ENCODE measurements around the gene STAM2.
"Not testable (repeated sequence)": the region's sequence is repeated elsewhere in the genome, so short reads cannot be mapped to it uniquely, and the experiment has no call there.

Gene STAM2

DNA sequence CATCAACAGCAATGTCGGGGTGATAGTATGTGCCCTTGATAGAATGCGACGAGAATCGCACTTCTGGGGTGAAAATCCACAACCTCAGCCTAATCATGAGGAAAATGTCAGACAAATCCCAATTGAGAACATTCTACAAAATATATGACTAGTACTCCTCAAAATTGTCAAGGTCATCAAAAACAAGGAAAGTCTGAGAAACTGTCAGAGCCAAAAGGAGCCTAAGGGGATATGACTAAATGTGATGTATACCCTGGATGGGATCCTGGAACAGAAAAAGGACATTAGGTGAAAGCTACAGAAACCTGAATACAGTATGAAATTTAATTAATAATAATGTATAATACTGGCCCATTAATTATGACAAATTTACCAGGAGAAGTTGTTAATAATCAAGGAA, 69.1 kb downstream of the STAM2 start:
- no peak for DNase-seq (ENCODE audit: low spot score)

DNA sequence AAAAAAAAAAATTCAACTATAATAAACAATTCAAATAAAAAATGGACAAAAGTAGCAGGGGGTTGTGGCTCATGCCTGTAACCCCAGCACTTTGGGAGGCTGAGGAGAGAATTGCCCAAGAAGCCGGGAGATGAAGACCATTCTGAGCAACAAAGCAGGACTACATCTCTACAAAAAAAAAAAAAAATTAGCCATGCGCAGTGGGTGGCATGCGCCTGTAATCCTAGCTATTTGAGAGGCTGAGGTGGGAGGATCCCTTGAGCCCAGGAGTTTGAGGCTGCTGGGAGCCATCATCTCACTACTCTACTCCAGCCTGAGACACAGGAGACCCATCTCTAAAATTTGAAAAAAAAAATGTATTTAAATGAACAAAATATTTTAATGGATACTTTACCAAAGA, 72.3 kb downstream of the STAM2 start:
- no peak for DNase-seq (ENCODE audit: low spot score)

GRCh38 chr2:152100961-152101360, 74.6 kb downstream of the STAM2 start:
- DNase-seq (ENCODE audit: low spot score) = no peak

DNA sequence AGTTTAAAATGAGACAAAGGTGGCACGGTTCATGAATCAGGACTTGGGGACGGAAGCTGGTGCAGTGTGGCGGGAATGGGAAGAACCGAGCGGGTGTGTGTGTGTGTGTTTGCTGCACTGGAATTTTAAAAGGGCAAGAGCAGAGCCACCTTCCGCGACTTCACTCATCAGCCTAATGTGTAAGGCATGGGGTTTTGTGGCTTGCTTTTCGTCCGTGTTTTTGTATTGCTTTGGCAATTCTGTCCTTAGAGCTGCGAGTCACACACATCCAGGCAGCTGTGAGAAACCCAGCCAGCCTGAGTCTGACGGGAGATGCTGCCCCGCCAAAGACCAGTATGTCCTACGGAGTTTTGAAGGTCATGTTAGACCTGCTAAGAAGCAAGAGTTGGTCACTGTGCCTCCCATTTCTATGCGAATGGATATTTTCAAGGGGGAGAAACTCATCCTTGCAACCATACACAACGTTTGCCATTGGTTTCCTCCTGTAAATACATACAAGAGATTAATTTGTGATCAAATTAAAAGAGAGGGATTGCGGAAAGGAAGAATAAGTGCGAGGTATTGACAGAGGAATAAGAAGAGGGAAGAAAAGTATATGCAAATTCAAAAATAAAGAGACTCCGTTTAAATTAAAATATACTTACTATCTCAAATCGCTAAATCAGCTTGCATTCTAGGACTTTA, 76.1 kb downstream of the STAM2 start:
- peak; percentile 49 for DNase-seq (ENCODE audit: low spot score)

DNA sequence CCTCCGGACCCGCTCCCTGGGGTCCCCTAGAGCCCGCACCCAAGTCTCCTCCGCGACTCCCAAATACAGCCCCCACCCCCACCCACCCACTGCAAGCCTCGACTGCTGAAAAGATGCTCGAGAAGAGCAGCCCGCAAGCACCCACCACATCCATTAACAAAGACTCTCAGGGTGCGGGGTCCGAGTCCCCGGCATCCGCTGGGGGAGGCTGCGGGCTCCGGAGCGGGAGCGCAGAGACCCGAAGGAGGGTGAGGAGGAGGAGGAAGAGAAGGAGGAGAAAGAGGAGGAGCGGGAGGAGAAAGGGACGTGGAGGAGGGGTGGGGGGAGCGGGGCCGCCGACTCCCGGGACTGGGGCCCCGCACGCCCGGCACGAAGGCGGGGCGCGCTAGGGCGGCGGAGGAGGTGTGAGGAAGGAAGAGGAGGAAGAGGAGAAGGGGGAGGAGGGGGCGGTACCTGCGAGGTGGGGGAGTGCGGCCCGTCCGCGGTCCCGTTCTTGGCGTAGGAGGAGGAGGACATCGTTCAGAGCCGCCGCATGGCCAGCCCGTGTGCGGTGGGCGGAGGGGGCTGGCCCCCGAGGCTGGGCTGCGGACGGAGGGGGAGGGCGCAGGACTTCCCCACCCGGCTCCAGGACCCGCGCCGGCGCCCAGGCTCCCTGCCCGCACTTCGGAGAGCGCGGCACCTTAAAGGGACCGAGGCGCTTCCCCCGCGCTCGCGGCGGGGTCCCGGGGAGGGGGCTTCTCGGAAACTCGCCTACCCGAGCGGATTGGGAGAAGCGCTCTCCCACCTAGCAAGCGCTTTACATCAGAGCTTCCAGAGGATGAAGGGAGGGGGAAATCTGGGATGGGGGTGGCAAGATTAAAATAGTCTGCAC, 76.8 kb downstream of the STAM2 start, which contains the start of gene CACNB4:
Gene CACNB4, minus strand, starts transcription at position 549 of the 871 bp plus-strand sequence.
- DNase-seq (ENCODE audit: low spot score) = no peak

- no peak for DNase-seq (ENCODE audit: low spot score)
These were observed 77.6 kb downstream of the STAM2 start for GRCh38 chr2:152097801-152098495.

- DNase-seq (ENCODE audit: low spot score) = peak; percentile 48
These were observed 78.2 kb downstream of the STAM2 start for GRCh38 chr2:152097290-152097800.

GRCh38 chr2:152095146-152095545, 80.4 kb downstream of the STAM2 start:
- no peak for DNase-seq (ENCODE audit: low spot score)

DNA sequence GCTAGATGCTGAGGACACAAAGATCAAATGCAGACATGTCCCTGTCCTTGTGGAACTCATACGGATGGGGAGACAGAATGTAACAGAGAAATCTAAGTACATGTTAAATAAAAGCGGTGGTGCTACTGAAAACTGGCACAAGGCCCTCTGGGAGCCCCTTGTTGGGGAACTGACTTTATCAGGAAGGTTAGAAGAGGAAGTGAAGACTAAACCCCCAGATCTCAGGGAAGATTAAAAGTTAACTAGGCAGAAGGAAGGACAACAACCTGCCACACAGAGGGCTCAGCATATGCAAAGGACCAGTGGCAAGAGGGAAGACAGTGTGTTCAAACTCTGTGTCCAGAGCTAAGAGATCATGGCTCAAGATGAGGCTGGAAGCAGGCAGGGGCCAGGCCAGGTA, 81.5 kb downstream of the STAM2 start:
- DNase-seq (ENCODE audit: low spot score) = no peak

DNA sequence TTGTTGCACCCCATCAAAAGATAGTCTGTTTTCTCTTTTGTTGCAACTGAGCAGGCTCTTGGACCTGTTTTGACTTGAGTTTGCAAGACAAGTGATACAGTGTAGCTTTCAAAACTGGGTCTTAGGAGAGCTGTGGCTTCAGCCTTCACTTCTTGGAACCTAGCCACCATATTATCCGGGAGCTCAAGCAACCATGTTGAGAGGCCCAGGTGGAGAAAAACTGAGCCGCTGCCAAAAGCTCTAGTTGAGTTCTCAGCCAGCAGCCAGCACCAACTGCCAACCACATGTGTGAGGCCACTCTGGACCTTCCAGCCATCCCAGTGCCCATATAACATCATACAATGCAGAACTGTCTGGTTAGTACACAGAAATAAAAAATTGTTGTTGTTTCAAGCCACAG, 82.1 kb downstream of the STAM2 start:
- DNase-seq (ENCODE audit: low spot score) = no peak

DNA sequence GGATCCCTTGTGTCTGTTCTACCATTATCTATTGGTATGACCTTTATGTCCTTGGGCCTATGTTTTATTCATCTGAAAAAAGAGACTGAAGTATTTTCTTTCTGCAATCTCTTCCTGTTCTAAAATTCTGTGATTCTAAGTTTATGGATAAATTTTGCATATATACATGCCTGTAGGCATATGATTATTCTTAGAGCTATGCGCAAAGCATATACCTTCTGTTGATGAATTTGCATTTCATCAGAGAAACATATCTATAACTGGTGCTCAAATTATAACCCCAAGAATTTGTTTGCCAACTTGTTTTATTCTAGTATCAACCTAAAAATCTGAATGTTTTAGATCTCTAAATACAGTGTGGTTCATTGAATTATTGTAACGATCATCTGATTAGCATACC, 83.5 kb downstream of the STAM2 start:
- no peak for DNase-seq (ENCODE audit: low spot score)

DNA sequence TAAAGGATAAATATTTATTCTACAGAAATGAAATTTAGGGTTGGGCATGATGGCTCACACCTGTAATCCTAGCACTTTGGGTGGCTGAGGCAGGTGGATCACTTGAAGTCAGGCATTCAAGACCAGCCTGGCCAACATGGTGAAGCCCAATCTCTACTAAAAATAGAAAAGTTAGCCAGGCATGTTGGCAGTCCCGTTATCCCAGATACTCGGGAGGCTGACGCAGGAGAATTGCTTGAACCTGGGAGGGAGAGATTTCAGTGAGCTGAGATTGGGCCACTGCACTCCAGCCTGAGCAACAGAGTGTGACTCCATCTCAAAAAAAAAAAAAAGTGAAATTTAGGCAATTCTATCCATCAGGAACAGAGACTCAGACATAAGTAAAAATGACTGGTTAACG, 84.8 kb downstream of the STAM2 start:
- not testable (repeated sequence) for DNase-seq (ENCODE audit: low spot score)

GRCh38 chr2:152089238-152089637, 86.3 kb downstream of the STAM2 start:
- no peak for DNase-seq (ENCODE audit: low spot score)

DNA sequence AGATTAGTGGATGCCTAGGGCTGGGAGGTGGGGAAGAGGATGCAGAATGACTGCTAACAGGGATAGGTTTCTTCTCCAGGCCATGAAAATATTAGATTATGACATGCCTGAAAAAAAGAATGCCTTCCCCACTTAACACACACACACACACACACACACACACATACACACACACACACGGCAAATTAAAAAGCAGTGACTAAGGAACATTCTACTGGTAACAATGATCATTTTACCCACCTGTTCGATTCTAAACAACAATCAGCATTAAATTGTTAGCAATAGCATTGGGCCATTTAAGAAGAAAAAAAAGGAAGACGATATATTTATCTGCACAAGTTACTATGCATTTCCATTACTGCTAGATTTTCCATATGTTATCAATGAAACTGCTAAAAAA, 87.6 kb downstream of the STAM2 start:
- DNase-seq (ENCODE audit: low spot score) = no peak

DNA sequence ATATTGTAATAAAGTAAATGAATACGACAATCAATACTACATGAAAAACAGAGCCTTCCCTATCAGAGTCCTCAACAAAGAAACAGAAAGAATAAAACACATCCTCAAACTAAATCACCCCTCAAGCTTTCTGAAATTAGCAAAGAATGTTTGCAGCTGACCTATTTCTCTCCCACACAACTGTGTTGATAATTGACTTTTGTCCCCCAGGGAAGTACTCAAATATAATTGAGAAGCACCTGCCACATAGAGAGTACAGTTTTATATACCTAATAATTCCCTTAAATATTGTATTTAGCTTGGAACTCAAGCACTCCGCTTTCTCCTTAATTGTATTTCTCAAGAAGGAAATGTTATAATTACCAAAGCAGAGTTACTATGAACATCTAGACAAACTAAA, 89.3 kb downstream of the STAM2 start:
- DNase-seq (ENCODE audit: low spot score) = no peak

GRCh38 chr2:152084076-152084475, 91.5 kb downstream of the STAM2 start:
- DNase-seq (ENCODE audit: low spot score) = no peak

- no peak for DNase-seq (ENCODE audit: low spot score)
These were observed 92.2 kb downstream of the STAM2 start for GRCh38 chr2:152083202-152083875.

DNA sequence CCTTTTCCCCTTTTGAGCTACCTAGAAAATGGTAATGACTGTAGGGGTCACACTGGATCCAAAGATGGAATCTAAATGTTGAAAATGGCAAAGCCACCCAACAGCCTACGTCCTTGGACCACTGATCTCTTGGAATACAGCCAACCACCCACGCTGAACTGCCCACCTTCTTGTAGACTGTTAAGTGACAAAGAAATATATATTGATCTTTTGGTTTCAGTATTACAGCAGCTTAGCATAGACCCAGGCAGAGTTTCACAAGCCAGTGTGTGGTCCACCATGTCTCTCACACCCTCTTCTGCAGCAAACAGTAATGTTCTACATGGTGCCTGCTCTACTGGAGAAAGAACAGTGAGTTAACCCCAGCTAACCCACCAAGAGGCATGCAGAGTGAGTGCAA, 96.9 kb downstream of the STAM2 start:
- DNase-seq (ENCODE audit: low spot score) = no peak

GRCh38 chr2:152078023-152078422, 97.5 kb downstream of the STAM2 start:
- no peak for DNase-seq (ENCODE audit: low spot score)

GRCh38 chr2:152075461-152076050, 100.0 kb downstream of the STAM2 start:
- DNase-seq (ENCODE audit: low spot score) = no peak

DNA sequence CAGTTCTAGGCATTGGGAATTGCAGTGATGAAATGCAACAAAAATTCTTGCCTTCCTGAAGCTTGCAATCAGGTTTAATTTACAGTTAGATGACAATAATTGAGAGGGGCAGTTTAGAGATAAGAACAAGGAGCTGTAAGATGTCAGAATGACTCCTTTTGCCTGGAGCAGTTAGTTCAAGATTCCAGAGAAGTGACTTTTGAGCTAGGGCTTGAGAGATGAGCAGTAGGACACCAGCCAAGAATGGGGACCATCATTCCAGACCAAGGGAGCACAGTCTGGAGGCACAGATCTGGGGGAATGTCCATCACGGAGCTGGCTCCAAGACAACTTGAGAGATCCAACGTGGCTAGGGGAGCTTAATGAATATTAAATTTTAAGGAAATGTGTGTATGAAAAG, 103.6 kb downstream of the STAM2 start:
- DNase-seq (ENCODE audit: low spot score) = no peak

DNA sequence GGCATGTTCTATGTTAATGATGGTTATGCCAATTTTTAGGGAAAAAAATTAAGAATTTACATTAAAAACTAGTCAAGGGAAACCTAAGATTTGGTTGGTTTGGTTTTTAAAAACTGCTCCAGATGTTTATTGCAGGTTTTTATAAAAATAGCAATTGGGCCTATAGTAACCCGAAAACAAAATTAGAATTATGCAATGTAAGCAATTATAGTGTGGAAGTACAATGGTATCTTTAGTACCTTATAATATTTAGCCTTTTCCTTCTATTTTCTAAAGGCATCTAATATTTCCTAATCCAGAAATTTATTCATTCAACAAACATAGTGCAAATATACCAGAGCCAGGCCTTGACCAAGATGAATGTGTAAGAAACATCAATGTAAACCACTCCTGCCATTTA, 104.0 kb downstream of the STAM2 start:
- no peak for DNase-seq (ENCODE audit: low spot score)

Data from RKO (cell line).